ENCODE data around the gene HS1BP3.

The HS1BP3 gene

GRCh38 chr2:20667531-20668401 is 16.9 kb upstream of the HS1BP3 start:
- Histone ChIP-seq H3K27ac (ENCODE audit: insufficient read depth, low read depth, low read length, poor library complexity, severe bottlenecking) (no peak overlapping the region), H3K27me3 (ENCODE audit: control insufficient read depth, insufficient read depth, low read length, poor library complexity, severe bottlenecking) (peaks cover 99% of the 10 kb centered on the region), H3K4me3 (ENCODE audit: insufficient read depth, low read depth, low read length) (peak overlapping the region; percentile 31), H3K4me1 (ENCODE audit: control insufficient read depth, insufficient read depth, low read length) (peaks cover 31% of the 10 kb centered on the region), H3K36me3 (ENCODE audit: control insufficient read depth, insufficient read depth, low read length) (no peaks in the 10 kb centered on the region), H3K9me3 (ENCODE audit: control insufficient read depth, low read length) (no peaks in the 10 kb centered on the region)
- 5% methylated on average over 39 of the region's 39 CpGs for WGBS, 2 experiments

DNA sequence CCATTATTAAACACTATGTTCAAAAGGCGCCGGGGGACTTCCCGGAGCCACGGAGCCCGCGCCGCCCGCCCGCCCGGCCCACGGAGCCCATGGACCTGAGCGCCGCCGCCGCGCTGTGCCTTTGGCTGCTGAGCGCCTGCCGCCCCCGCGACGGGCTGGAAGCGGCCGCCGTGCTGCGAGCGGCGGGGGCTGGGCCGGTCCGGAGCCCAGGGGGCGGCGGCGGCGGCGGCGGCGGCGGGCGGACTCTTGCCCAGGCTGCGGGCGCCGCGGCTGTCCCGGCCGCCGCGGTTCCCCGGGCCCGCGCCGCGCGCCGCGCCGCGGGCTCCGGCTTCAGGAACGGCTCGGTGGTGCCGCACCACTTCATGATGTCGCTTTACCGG is 16.2 kb upstream of the HS1BP3 start:
- peaks cover 30% of the 10 kb centered on the region for H3K4me1 ChIP-seq (ENCODE audit: control insufficient read depth, insufficient read depth, low read length)

DNA sequence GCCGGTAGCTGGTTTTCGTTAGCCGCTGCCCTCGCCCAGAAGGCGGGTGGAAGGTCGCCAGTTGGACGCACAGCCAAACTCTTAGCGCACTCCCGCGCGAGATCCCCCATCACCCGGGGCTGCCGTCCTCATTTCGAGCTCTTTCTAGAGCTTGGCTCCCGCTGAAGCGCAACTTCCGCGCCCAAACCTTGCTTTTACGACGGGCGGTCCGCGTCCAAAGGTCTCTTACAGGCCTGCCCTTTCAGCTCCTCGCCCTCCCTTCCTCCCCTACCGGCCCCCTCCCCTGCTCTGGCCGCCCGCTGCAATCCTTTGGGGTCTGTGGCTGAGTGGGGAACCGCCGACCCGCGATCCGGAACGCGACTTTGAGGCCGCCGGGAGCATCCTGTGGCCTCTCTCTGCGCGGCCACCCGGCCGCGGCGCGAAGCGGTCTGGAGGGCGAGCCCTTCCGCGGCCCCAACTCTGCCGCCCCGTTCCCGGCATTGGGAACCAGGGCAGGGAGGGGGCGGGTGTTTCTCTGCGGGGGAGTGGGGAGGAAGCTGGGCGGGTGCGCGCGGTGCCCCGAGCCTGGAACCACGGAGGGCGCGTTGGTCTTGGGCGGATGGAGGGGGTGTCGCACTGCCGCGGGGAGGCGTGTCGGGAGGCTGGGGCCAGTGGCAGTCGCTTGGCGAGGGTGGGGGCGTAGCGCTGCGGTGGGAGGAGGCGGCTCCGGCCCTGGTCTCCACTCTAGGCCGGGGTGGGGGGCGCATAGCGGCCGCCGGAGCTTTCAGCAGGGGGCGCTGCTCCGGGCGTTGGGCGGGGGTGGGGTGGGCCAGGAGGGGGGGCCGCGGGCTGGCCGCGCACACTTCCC is 15.6 kb upstream of the HS1BP3 start, which contains the start of gene GDF7:
GDF7 (plus strand) TSS at position 841 of the 847 bp plus-strand sequence. CDS start 96 bp downstream, outside the sequence.
- Histone ChIP-seq H3K9me3 (ENCODE audit: control insufficient read depth, low read length) (no peaks in the 10 kb centered on the region), H3K4me1 (ENCODE audit: control insufficient read depth, insufficient read depth, low read length) (peaks cover 32% of the 10 kb centered on the region), H3K36me3 (ENCODE audit: control insufficient read depth, insufficient read depth, low read length) (no peaks in the 10 kb centered on the region), H3K27me3 (ENCODE audit: control insufficient read depth, insufficient read depth, low read length, poor library complexity, severe bottlenecking) (peaks cover 98% of the 10 kb centered on the region), H3K4me3 (ENCODE audit: insufficient read depth, low read depth, low read length) (peak within 1 kb of the TSS; percentile 40), H3K27ac (ENCODE audit: insufficient read depth, low read depth, low read length, poor library complexity, severe bottlenecking) (no peak within 1 kb of the TSS)
- WGBS, 2 experiments, result 0 to 1% methylated on average over 85 to 86 of the region's 86 CpGs

More for the DNA sequence above, 16.2 kb upstream of the HS1BP3 start:
- H3K27me3 ChIP-seq (ENCODE audit: control insufficient read depth, insufficient read depth, low read length, poor library complexity, severe bottlenecking), result peaks cover 99% of the 10 kb centered on the region
- no peaks in the 10 kb centered on the region for H3K9me3 ChIP-seq (ENCODE audit: control insufficient read depth, low read length)
- 0% methylated on average over 62 of the region's 62 CpGs for WGBS, 2 experiments
- H3K27ac ChIP-seq (ENCODE audit: insufficient read depth, low read depth, low read length, poor library complexity, severe bottlenecking), result no peak overlapping the region
- no peaks in the 10 kb centered on the region for H3K36me3 ChIP-seq (ENCODE audit: control insufficient read depth, insufficient read depth, low read length)
- peak overlapping the region; percentile 40 for H3K4me3 ChIP-seq (ENCODE audit: insufficient read depth, low read depth, low read length)

DNA sequence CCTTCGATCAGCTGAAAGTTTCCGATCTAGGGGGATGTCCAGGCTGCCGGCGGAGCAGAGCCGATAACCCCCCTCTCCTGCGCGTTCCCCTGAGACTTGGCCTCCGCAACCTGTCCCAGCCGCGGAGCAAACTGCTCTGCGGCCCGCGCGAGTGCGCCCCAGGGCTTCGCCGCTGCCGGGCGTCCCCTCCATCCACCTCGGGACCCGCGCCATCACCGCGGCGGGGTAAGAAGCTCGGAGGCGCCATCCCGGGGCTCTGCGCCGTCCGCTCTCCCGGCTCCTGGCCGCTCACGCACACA is 15.1 kb upstream of the HS1BP3 start:
- no peaks in the 10 kb centered on the region for H3K36me3 ChIP-seq (ENCODE audit: control insufficient read depth, insufficient read depth, low read length)
- 1% methylated on average over 34 of the region's 34 CpGs for WGBS, 2 experiments
- peaks cover 31% of the 10 kb centered on the region for H3K4me1 ChIP-seq (ENCODE audit: control insufficient read depth, insufficient read depth, low read length)
- H3K4me3 ChIP-seq (ENCODE audit: insufficient read depth, low read depth, low read length), result peak overlapping the region; percentile 40
- no peak overlapping the region for H3K27ac ChIP-seq (ENCODE audit: insufficient read depth, low read depth, low read length, poor library complexity, severe bottlenecking)
- peaks cover 95% of the 10 kb centered on the region for H3K27me3 ChIP-seq (ENCODE audit: control insufficient read depth, insufficient read depth, low read length, poor library complexity, severe bottlenecking)
- no peaks in the 10 kb centered on the region for H3K9me3 ChIP-seq (ENCODE audit: control insufficient read depth, low read length)

DNA sequence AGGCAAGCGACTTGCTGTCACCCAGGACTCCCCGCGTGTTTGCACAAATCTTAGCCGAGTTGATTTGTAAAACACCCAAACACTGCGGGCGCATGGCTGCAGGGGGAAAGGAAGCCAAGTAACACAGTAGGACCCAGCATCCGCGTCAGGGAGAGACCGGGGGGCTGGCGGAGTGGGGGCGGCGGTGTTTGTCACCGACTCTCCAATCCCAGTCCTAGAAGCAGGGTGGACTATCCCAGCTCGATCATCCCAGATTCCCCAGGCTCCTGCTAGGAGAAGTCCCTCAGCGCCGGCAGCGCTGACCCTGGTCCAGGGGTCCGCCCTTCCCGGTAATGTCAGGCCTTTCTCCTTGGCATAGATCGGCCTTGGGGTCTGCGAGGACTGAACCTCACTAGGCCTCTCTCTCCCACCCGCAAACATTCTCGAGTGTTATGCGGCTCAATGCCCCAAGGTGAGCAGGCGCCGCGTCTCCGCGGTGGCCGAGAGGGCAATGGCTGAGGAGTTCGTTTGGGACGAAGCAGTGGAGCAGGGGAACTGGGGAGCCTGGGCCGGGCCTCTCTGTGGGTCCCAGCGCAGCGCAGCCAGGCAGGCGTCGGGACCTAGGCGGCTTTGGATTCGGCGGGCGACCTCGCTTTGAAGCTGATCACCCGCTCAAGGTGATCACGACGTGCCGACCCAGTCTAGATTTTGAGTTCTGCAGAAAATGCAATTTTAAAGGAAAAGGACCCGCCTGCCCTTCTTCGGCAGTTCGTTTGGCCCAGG is 14.5 kb upstream of the HS1BP3 start:
- WGBS, 2 experiments, result 3% methylated on average over 49 of the region's 49 CpGs
- H3K27me3 ChIP-seq (ENCODE audit: control insufficient read depth, insufficient read depth, low read length, poor library complexity, severe bottlenecking), result peaks cover 95% of the 10 kb centered on the region
- peaks cover 30% of the 10 kb centered on the region for H3K4me1 ChIP-seq (ENCODE audit: control insufficient read depth, insufficient read depth, low read length)
- H3K27ac ChIP-seq (ENCODE audit: insufficient read depth, low read depth, low read length, poor library complexity, severe bottlenecking), result no peak overlapping the region
- H3K9me3 ChIP-seq (ENCODE audit: control insufficient read depth, low read length), result no peaks in the 10 kb centered on the region
- no peaks in the 10 kb centered on the region for H3K36me3 ChIP-seq (ENCODE audit: control insufficient read depth, insufficient read depth, low read length)
- peak overlapping the region; percentile 40 for H3K4me3 ChIP-seq (ENCODE audit: insufficient read depth, low read depth, low read length)

DNA sequence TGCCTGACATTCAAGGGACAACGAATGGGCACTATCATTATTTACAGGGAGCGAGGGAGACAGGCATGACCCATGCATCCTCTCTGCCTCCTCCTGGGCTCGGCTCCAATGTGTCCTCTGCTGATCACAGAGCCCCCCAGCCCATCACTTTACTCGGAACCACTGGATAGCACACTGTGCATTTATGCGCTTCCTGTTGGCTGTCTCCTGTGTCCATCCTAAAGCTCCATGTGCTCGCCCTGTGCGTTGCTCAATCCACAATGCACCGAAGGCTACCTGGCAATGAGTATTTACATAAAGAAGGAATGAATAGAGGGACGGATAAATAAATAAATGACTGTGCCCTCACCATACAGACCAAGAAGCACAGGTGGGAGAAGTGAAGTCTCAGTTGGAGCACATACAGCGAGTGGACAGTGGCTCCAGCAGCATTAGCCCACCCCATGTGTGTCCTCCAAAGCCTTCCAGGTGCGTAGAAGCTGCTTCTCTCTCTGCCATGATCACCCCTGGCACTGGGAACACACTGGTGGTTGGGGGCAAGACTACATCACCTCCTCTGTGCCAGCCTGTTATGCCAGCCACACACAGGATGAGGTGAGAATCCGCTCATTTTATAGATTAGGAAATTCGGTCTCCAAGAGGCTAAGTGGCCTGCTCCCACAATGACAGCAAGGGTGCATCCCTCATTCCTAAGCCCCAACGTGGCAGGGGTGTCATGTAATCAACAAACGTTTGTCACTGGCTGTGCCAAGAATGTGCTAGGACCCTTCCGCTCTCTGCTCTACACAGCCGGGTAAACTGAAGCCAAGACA is 13.7 kb upstream of the HS1BP3 start:
- Histone ChIP-seq H3K4me3 (ENCODE audit: insufficient read depth, low read depth, low read length) (peak overlapping the region; percentile 40), H3K27ac (ENCODE audit: insufficient read depth, low read depth, low read length, poor library complexity, severe bottlenecking) (no peak overlapping the region), H3K27me3 (ENCODE audit: control insufficient read depth, insufficient read depth, low read length, poor library complexity, severe bottlenecking) (peaks cover 95% of the 10 kb centered on the region), H3K9me3 (ENCODE audit: control insufficient read depth, low read length) (no peaks in the 10 kb centered on the region), H3K36me3 (ENCODE audit: control insufficient read depth, insufficient read depth, low read length) (no peaks in the 10 kb centered on the region), H3K4me1 (ENCODE audit: control insufficient read depth, insufficient read depth, low read length) (peaks cover 28% of the 10 kb centered on the region)
- 33 to 36% methylated on average over 17 of the region's 17 CpGs for WGBS, 2 experiments

- Histone ChIP-seq H3K27me3 (ENCODE audit: control insufficient read depth, insufficient read depth, low read length, poor library complexity, severe bottlenecking) (peaks cover 95% of the 10 kb centered on the region), H3K36me3 (ENCODE audit: control insufficient read depth, insufficient read depth, low read length) (no peaks in the 10 kb centered on the region), H3K27ac (ENCODE audit: insufficient read depth, low read depth, low read length, poor library complexity, severe bottlenecking) (no peak overlapping the region), H3K4me1 (ENCODE audit: control insufficient read depth, insufficient read depth, low read length) (peaks cover 25% of the 10 kb centered on the region), H3K9me3 (ENCODE audit: control insufficient read depth, low read length) (no peaks in the 10 kb centered on the region), H3K4me3 (ENCODE audit: insufficient read depth, low read depth, low read length) (no peak overlapping the region)
- WGBS, 2 experiments, result 44 to 51% methylated on average over 2 of the region's 2 CpGs
Observed at GRCh38 chr2:20664071-20664390, 13.1 kb upstream of the HS1BP3 start.

- H3K27ac ChIP-seq (ENCODE audit: insufficient read depth, low read depth, low read length, poor library complexity, severe bottlenecking), result no peak overlapping the region
- no peaks in the 10 kb centered on the region for H3K36me3 ChIP-seq (ENCODE audit: control insufficient read depth, insufficient read depth, low read length)
- H3K4me3 ChIP-seq (ENCODE audit: insufficient read depth, low read depth, low read length), result no peak overlapping the region
- 43 to 52% methylated on average over 5 to 7 of the region's 7 CpGs for WGBS, 2 experiments
- peaks cover 25% of the 10 kb centered on the region for H3K4me1 ChIP-seq (ENCODE audit: control insufficient read depth, insufficient read depth, low read length)
- H3K9me3 ChIP-seq (ENCODE audit: control insufficient read depth, low read length), result no peaks in the 10 kb centered on the region
- peaks cover 91% of the 10 kb centered on the region for H3K27me3 ChIP-seq (ENCODE audit: control insufficient read depth, insufficient read depth, low read length, poor library complexity, severe bottlenecking)
Observed at GRCh38 chr2:20663196-20664070, 12.5 kb upstream of the HS1BP3 start.

Measured in ectodermal cell (in vitro differentiated cells).